SK-N-SH (cell line): ENCODE results near the gene EPO.

ENCODE experiments used
- CTCF ChIP-seq: fragments of 200-600 bp; sonication (generic); IDR thresholded peaks from 2 replicates; pipeline ENCODE4 v1.6.1; 2017; ENCODE audit warnings: antibody characterized with exemption, mild to moderate bottlenecking, moderate library complexity
- EZH2phosphoT487 ChIP-seq: fragments of 200-600 bp; sonication (generic); IDR thresholded peaks from 2 replicates; pipeline ENCODE4 v1.6.1; 2017; ENCODE audit warnings: low read depth, mixed run types, mild to moderate bottlenecking, antibody characterized with exemption, moderate library complexity, borderline replicate concordance
- GABPA ChIP-seq: IDR thresholded peaks from 2 replicates; pipeline ENCODE4 v1.4.0; 2012; ENCODE audit warnings: low read depth, mild to moderate bottlenecking
- MAX ChIP-seq: IDR thresholded peaks from 2 replicates; pipeline ENCODE4 v1.4.0; 2012; ENCODE audit warnings: low read depth
- POLR2AphosphoS5 ChIP-seq: IDR thresholded peaks from 2 replicates; pipeline ENCODE4 v1.6.1; 2012; ENCODE audit warnings: low read depth, low read length
- RAD21 ChIP-seq: IDR thresholded peaks from 2 replicates; pipeline ENCODE4 v1.6.1; 2012; ENCODE audit warnings: mild to moderate bottlenecking, low read length
- ZBTB33 ChIP-seq: IDR thresholded peaks from 2 replicates; pipeline ENCODE4 v1.4.0; 2012; ENCODE audit warnings: low read depth, borderline replicate concordance

GRCh38 chr7:100763556-100764140 lies 43.4 kb downstream of the EPO start:
- TF ChIP-seq CTCF (no peak), MAX (no peak), GABPA (no peak), RAD21 (no peak), ZBTB33 (no peak), EZH2phosphoT487 (no peak), POLR2AphosphoS5 (no peak)
